ENCODE results near the gene CARM1.

The CARM1 gene

GRCh38 chr19:10911579-10912363 lies 40.4 kb downstream of the CARM1 start:
- DNase-seq: no peak

- no peak for DNase-seq
Measured at GRCh38 chr19:10912619-10913018, 41.3 kb downstream of the CARM1 start.

GRCh38 chr19:10913716-10914340 lies 42.5 kb downstream of the CARM1 start:
- no peak for DNase-seq

- DNase-seq: no peak
Measured at GRCh38 chr19:10915130-10916091, 44.1 kb downstream of the CARM1 start.

GRCh38 chr19:10916602-10917001 lies 45.2 kb downstream of the CARM1 start:
- DNase-seq: no peak

- DNase-seq: no peak
Measured at GRCh38 chr19:10918359-10918758, 47.0 kb downstream of the CARM1 start.

GRCh38 chr19:10919352-10920287 lies 48.3 kb downstream of the CARM1 start:
- no peak for DNase-seq

- DNase-seq: no peak
Measured at GRCh38 chr19:10920288-10920655, 48.9 kb downstream of the CARM1 start.

GRCh38 chr19:10920781-10921180 lies 49.4 kb downstream of the CARM1 start:
- DNase-seq: no peak

- no peak for DNase-seq
Measured at GRCh38 chr19:10921199-10921909, 50.0 kb downstream of the CARM1 start.

- no peak for DNase-seq
Measured at GRCh38 chr19:10921910-10922637, 50.7 kb downstream of the CARM1 start.

GRCh38 chr19:10922638-10923014 lies 51.3 kb downstream of the CARM1 start:
- no peak for DNase-seq

- no peak for DNase-seq
Measured at GRCh38 chr19:10923260-10924112, 52.1 kb downstream of the CARM1 start.

GRCh38 chr19:10924597-10924996 lies 53.2 kb downstream of the CARM1 start:
- DNase-seq: no peak

- no peak for DNase-seq
Measured at GRCh38 chr19:10927730-10928562, 56.6 kb downstream of the CARM1 start.

GRCh38 chr19:10928563-10929401 lies 57.4 kb downstream of the CARM1 start, which contains the start of the genes TIMM29 and YIPF2:
Gene TIMM29, plus strand, starts transcription at chr19:10928811. Its CDS starts 12 bp downstream, at chr19:10928823.
Gene YIPF2, minus strand, starts transcription at chr19:10928639. Its CDS starts 229 bp downstream, at chr19:10928410.
- DNase-seq: peak; percentile 94 to 96

- no peak for DNase-seq
Measured at GRCh38 chr19:10929402-10929794, 58.0 kb downstream of the CARM1 start.

Data from NCI-H526 (cell line).